ENCODE measurements around the gene RBMS1. TPM values are rescaled to one million over a fixed set of nuclear protein-coding genes. Genes with fewer than 3 reads are reported as not detected.

Gene RBMS1
- total and polyA plus RNA-seq, 4 donors, result 7.9 to 23.5 (median 15.5) TPM

DNA sequence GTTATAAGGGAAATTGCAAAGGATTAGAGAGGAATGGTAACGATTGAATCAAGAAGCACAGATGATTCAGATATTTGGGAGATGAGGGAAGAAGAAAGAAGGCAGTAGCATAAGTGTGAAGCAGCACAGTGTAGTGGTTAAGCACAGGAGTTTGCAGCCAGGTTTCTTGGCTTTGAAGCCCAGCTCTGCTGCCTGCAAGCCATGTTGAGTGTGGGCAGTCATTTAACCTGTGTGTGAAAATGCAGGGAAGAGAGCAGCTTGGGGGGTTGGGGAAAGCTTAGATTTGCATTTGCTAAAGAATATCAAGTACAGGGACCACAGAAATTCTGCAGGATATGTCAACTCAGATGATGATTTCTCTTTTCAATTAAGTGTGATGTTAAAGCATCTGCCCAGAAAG lies 21.5 kb upstream of the RBMS1 start (continued):
- no peak for TF ChIP-seq HNF4A (conservative IDR thresholded peaks at IDR 0.05)
- TF ChIP-seq FOXA2 (IDR thresholded peaks at IDR 0.05), result no peak

- 72% methylated on average over 4 of the region's 4 CpGs for WGBS
- no peak overlapping the region for H3K9ac ChIP-seq (ENCODE audit: low read depth in 1 of 2, low read length in 2 of 2)
- H3K4me1 ChIP-seq (ENCODE audit: control insufficient read depth in 4 of 4, insufficient read depth in 4 of 4, low read length in 3 of 4), result no peaks in the 10 kb centered on the region
- H3K36me3 ChIP-seq (ENCODE audit: control insufficient read depth in 4 of 4, insufficient read depth in 3 of 4, low read depth in 1 of 4, low read length in 3 of 4), result no peaks in the 10 kb centered on the region
- TF ChIP-seq, protein P1, sequence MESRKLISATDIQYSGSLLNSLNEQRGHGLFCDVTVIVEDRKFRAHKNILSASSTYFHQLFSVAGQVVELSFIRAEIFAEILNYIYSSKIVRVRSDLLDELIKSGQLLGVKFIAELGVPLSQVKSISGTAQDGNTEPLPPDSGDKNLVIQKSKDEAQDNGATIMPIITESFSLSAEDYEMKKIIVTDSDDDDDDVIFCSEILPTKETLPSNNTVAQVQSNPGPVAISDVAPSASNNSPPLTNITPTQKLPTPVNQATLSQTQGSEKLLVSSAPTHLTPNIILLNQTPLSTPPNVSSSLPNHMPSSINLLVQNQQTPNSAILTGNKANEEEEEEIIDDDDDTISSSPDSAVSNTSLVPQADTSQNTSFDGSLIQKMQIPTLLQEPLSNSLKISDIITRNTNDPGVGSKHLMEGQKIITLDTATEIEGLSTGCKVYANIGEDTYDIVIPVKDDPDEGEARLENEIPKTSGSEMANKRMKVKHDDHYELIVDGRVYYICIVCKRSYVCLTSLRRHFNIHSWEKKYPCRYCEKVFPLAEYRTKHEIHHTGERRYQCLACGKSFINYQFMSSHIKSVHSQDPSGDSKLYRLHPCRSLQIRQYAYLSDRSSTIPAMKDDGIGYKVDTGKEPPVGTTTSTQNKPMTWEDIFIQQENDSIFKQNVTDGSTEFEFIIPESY (IDR thresholded peaks at IDR 0.05), result no peak
- TF ChIP-seq, protein P2, sequence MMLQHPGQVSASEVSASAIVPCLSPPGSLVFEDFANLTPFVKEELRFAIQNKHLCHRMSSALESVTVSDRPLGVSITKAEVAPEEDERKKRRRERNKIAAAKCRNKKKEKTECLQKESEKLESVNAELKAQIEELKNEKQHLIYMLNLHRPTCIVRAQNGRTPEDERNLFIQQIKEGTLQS (IDR thresholded peaks at IDR 0.05), result no peak
- H3K27me3 ChIP-seq (ENCODE audit: control insufficient read depth in 4 of 4, insufficient read depth in 4 of 4, low read length in 3 of 4), result no peaks in the 10 kb centered on the region
- DNase-seq (ENCODE audit: low spot score), result no peak
- no peak overlapping the region for H3K27ac ChIP-seq (ENCODE audit: low read depth in 1 of 2, low read length in 2 of 2)
- H3K4me3 ChIP-seq (ENCODE audit: low read depth in 1 of 3, low read length in 3 of 3), result no peak overlapping the region
- no peaks in the 10 kb centered on the region for H3K9me3 ChIP-seq (ENCODE audit: control insufficient read depth in 4 of 4, low read length in 3 of 4)
Measured at GRCh38 chr2:160513120-160513519, 19.5 kb upstream of the RBMS1 start.

DNA sequence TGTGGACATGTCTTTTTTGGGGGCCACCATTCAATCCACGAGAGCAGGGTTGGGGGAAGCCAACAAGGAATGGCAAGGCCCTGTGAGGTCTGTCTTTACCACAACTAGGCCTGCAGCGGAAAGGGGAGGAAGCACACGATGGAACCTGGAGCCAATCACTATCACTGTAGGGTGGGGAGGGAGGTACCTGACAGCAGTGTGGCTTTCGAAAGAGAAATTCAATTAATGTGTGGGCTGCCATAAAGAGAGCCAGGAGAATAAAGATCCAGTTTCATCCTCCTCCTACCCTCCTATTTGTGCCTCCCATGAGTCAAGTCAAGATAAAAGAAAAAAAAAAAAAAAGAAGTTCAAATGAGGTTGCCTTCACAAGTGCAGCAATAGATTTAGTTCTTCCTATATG lies 18.9 kb upstream of the RBMS1 start:
- Histone ChIP-seq H3K27me3 (ENCODE audit: control insufficient read depth in 4 of 4, insufficient read depth in 4 of 4, low read length in 3 of 4) (no peaks in the 10 kb centered on the region), H3K9me3 (ENCODE audit: control insufficient read depth in 4 of 4, low read length in 3 of 4) (no peaks in the 10 kb centered on the region), H3K4me1 (ENCODE audit: control insufficient read depth in 4 of 4, insufficient read depth in 4 of 4, low read length in 3 of 4) (no peaks in the 10 kb centered on the region), H3K36me3 (ENCODE audit: control insufficient read depth in 4 of 4, insufficient read depth in 3 of 4, low read depth in 1 of 4, low read length in 3 of 4) (no peaks in the 10 kb centered on the region), H3K4me3 (ENCODE audit: low read depth in 1 of 3, low read length in 3 of 3) (no peak overlapping the region), H3K27ac (ENCODE audit: low read depth in 1 of 2, low read length in 2 of 2) (no peak overlapping the region), H3K9ac (ENCODE audit: low read depth in 1 of 2, low read length in 2 of 2) (no peak overlapping the region)
- no peak for TF ChIP-seq REST (IDR thresholded peaks at IDR 0.05)
- no peak for TF ChIP-seq RAD21 (IDR thresholded peaks at IDR 0.05)
- TF ChIP-seq, protein P2 (IDR thresholded peaks at IDR 0.05), result no peak
- TF ChIP-seq FOXA2 (IDR thresholded peaks at IDR 0.05), result no peak
- TF ChIP-seq MAX (IDR thresholded peaks at IDR 0.05), result no peak
- TF ChIP-seq FOXA1 (IDR thresholded peaks at IDR 0.05), result no peak
- TF ChIP-seq HNF4G (IDR thresholded peaks at IDR 0.05), result no peak
- TF ChIP-seq GABPA (IDR thresholded peaks at IDR 0.05 in 1 of 2, conservative IDR thresholded peaks at IDR 0.05 in 1 of 2), result no peak
- no peak for TF ChIP-seq JUND (IDR thresholded peaks at IDR 0.05)
- no peak for TF ChIP-seq EGR1 (IDR thresholded peaks at IDR 0.05; ENCODE audit: low read depth in 2 of 2)
- no peak for TF ChIP-seq RXRA (IDR thresholded peaks at IDR 0.05)
- no peak for TF ChIP-seq YY1 (IDR thresholded peaks at IDR 0.05)
- no peak for TF ChIP-seq HNF4A (conservative IDR thresholded peaks at IDR 0.05)
- no peak for TF ChIP-seq TAF1 (conservative IDR thresholded peaks at IDR 0.05)
- TF ChIP-seq NR2F2 (IDR thresholded peaks at IDR 0.05), result no peak
- TF ChIP-seq, protein P1 (IDR thresholded peaks at IDR 0.05), result no peak
- no peak for TF ChIP-seq SP1 (IDR thresholded peaks at IDR 0.05)
- TF ChIP-seq, protein P3, sequence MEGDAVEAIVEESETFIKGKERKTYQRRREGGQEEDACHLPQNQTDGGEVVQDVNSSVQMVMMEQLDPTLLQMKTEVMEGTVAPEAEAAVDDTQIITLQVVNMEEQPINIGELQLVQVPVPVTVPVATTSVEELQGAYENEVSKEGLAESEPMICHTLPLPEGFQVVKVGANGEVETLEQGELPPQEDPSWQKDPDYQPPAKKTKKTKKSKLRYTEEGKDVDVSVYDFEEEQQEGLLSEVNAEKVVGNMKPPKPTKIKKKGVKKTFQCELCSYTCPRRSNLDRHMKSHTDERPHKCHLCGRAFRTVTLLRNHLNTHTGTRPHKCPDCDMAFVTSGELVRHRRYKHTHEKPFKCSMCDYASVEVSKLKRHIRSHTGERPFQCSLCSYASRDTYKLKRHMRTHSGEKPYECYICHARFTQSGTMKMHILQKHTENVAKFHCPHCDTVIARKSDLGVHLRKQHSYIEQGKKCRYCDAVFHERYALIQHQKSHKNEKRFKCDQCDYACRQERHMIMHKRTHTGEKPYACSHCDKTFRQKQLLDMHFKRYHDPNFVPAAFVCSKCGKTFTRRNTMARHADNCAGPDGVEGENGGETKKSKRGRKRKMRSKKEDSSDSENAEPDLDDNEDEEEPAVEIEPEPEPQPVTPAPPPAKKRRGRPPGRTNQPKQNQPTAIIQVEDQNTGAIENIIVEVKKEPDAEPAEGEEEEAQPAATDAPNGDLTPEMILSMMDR (IDR thresholded peaks at IDR 0.05; ENCODE audit: low read depth, low read length, missing input control), result no peak
- no peak for DNase-seq (ENCODE audit: low spot score)
- WGBS, result 91% methylated on average over 4 of the region's 4 CpGs
